Caco-2 (cell line): ENCODE results near the gene TRPM8. TPM values are rescaled to one million over a fixed set of nuclear protein-coding genes. Genes with fewer than 3 reads are reported as not detected.

Source experiments
- BruUV-seq: library from RNA; stranded (reverse); fragments of 400-500 nt; replicated peaks from 2 replicates; lab custom pipeline; 2021; lab: Mats Ljungman, UMichigan
- CTCF ChIA-PET: fragments of 300-600 bp; sonication (Branson Sonifier 250); formaldehyde crosslinking; loops from one replicate; lab custom pipeline; 2022; ENCODE audit warnings: antibody characterized with exemption; lab: Charles Lee
- POLR2A ChIA-PET: fragments of 300-600 bp; sonication (Branson Sonifier 250); formaldehyde crosslinking; loops from one replicate; lab custom pipeline; 2022; ENCODE audit warnings: antibody characterized with exemption; lab: Charles Lee
- DNase-seq, 2 experiments: peaks; one replicate each; pipeline versions ENCODE4 v3.0.0 to v3.0.0-alpha.2; 2020 to 2022
- H3K27me3 ChIP-seq: replicated peaks from 2 replicates; pipeline ENCODE4 v1.6.0; 2011; ENCODE audit warnings: low read length; ENCODE audit not compliant: control insufficient read depth, insufficient read depth
- H3K36me3 ChIP-seq: 2 replicates; pipeline ENCODE4 v1.5.1; 2011; ENCODE audit warnings: low read length; ENCODE audit not compliant: control insufficient read depth, insufficient read depth
- H3K4me1 ChIP-seq: fragments of 250-450 bp; sonication (Bioruptor Pico); 2 replicates; pipeline ENCODE4 v1.5.1; 2020; ENCODE audit warnings: mild to moderate bottlenecking
- H3K4me3 ChIP-seq: 2 replicates; pipeline ENCODE4 v1.5.1; 2011; ENCODE audit warnings: low read depth, mild to moderate bottlenecking, control low read depth, low read length
- H3K9me3 ChIP-seq: fragments of 250-450 bp; sonication (Bioruptor Pico); 2 replicates; pipeline ENCODE4 v1.5.1; 2020; ENCODE audit warnings: mild to moderate bottlenecking, moderate library complexity
- H3K27ac Mint-ChIP-seq: one replicate; pipeline ENCODE4 v1.8.0; 2022; ENCODE audit warnings: mixed read lengths; ENCODE audit not compliant: unreplicated experiment
- H3K27me3 Mint-ChIP-seq: one replicate; pipeline ENCODE4 v1.8.0; 2022; ENCODE audit warnings: mixed read lengths; ENCODE audit not compliant: insufficient read depth, unreplicated experiment
- H3K36me3 Mint-ChIP-seq: one replicate; pipeline ENCODE4 v1.8.0; 2022; ENCODE audit warnings: mild to moderate bottlenecking, mixed read lengths; ENCODE audit not compliant: insufficient read depth, unreplicated experiment
- H3K4me1 Mint-ChIP-seq: one replicate; pipeline ENCODE4 v1.8.0; 2022; ENCODE audit warnings: low read depth, mixed read lengths; ENCODE audit not compliant: unreplicated experiment
- H3K4me3 Mint-ChIP-seq: one replicate; pipeline ENCODE4 v1.8.0; 2022; ENCODE audit warnings: mild to moderate bottlenecking, moderate library complexity, mixed read lengths; ENCODE audit not compliant: unreplicated experiment
- H3K9me3 Mint-ChIP-seq: one replicate; pipeline ENCODE4 v1.8.0; 2022; ENCODE audit warnings: mixed read lengths; ENCODE audit not compliant: unreplicated experiment
- intact Hi-C: fragments of 100-400 bp; cut with micrococcal nuclease; formaldehyde crosslinking; loops from one replicate; pipeline ENCODE4 v1.10.0; 2022; ENCODE audit not compliant: unreplicated experiment
- total RNA-seq: library from RNA; stranded (reverse); gene quantifications from 2 replicates; pipeline ENCODE4 v1.2.3, GENCODE V29; 2022
- TF ChIP-seq, protein P1 (sequence below), 2 experiments: fragments of 200-600 bp in 1 of 2; IDR thresholded peaks; 1 replicate in 1 of 2; 2 replicates in 1 of 2; pipeline versions ENCODE4 v1.5.1 to v1.8.0; 2011 to 2022; ENCODE audit warnings: antibody characterized with exemption in 1 of 2, control low read depth in 1 of 2, inconsistent platforms in 1 of 2, low read depth in 1 of 2, low read length in 1 of 2, mild to moderate bottlenecking in 1 of 2, moderate library complexity in 1 of 2; ENCODE audit not compliant: insufficient read depth in 1 of 2, severe bottlenecking in 1 of 2, unreplicated experiment in 1 of 2

TRPM8 gene
- total RNA-seq, 1 experiment from 2014 or later, result not detected

DNA sequence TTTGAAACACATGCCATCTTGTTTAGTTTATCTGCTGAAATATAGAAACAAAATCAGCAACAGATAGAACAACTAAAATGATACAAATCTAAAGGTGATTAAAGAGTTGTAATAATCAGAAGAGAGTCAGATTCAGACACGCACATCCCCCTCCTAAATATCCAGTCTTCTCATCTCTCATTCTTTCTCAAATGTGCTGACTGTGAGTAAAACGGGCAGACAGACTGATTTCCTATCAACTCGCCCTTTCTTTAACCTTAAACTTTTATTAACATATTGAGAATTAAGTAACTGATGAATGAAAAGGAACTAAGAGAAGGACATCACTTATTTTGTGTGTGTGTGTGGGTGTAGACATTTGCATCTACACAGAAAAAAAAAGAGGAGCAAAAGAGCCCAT, 98.7 kb downstream of the TRPM8 start:
- H3K9me3 Mint-ChIP-seq, result no peaks in the 10 kb centered on the region
- no peaks in the 10 kb centered on the region for H3K9me3 ChIP-seq
- BruUV-seq, result no TSS peak
- no peaks in the 10 kb centered on the region for H3K4me1 ChIP-seq
- no peak for DNase-seq
- POLR2A ChIA-PET, result no interaction called here
- H3K27me3 Mint-ChIP-seq, result peaks cover 7% of the 10 kb centered on the region
- H3K36me3 ChIP-seq, result no peaks in the 10 kb centered on the region
- no peaks in the 10 kb centered on the region for H3K4me1 Mint-ChIP-seq
- no peak overlapping the region for H3K4me3 ChIP-seq
- no peaks in the 10 kb centered on the region for H3K36me3 Mint-ChIP-seq
- TF ChIP-seq, protein P1, sequence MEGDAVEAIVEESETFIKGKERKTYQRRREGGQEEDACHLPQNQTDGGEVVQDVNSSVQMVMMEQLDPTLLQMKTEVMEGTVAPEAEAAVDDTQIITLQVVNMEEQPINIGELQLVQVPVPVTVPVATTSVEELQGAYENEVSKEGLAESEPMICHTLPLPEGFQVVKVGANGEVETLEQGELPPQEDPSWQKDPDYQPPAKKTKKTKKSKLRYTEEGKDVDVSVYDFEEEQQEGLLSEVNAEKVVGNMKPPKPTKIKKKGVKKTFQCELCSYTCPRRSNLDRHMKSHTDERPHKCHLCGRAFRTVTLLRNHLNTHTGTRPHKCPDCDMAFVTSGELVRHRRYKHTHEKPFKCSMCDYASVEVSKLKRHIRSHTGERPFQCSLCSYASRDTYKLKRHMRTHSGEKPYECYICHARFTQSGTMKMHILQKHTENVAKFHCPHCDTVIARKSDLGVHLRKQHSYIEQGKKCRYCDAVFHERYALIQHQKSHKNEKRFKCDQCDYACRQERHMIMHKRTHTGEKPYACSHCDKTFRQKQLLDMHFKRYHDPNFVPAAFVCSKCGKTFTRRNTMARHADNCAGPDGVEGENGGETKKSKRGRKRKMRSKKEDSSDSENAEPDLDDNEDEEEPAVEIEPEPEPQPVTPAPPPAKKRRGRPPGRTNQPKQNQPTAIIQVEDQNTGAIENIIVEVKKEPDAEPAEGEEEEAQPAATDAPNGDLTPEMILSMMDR (IDR thresholded peaks at IDR 0.05; ENCODE audit: insufficient read depth in 1 of 2, low read depth in 1 of 2, low read length in 1 of 2, severe bottlenecking in 1 of 2, unreplicated experiment in 1 of 2), result no peak
- intact Hi-C loops, result no loop called here
- no peak overlapping the region for H3K27ac Mint-ChIP-seq
- CTCF ChIA-PET, result no interaction called here
- H3K4me3 Mint-ChIP-seq, result no peak overlapping the region
- no peaks in the 10 kb centered on the region; the same call in 1 of the 2 replicates for H3K27me3 ChIP-seq

GRCh38 chr2:234019896-234020295, 102.7 kb downstream of the TRPM8 start:
- H3K4me1 ChIP-seq, result no peaks in the 10 kb centered on the region
- no peaks in the 10 kb centered on the region for H3K9me3 ChIP-seq
- intact Hi-C loops, result no loop called here
- POLR2A ChIA-PET, result no interaction called here
- no peak overlapping the region for H3K4me3 ChIP-seq
- BruUV-seq, result no TSS peak
- Mint-ChIP-seq H3K36me3 (no peaks in the 10 kb centered on the region), H3K4me3 (no peak overlapping the region), H3K27me3 (peaks cover 5% of the 10 kb centered on the region), H3K4me1 (no peaks in the 10 kb centered on the region), H3K9me3 (no peaks in the 10 kb centered on the region), H3K27ac (no peak overlapping the region)
- no peak for DNase-seq
- CTCF ChIA-PET, result no interaction called here
- TF ChIP-seq, protein P1 (IDR thresholded peaks at IDR 0.05; ENCODE audit: insufficient read depth in 1 of 2, low read depth in 1 of 2, low read length in 1 of 2, severe bottlenecking in 1 of 2, unreplicated experiment in 1 of 2), result no peak
- H3K36me3 ChIP-seq, result no peaks in the 10 kb centered on the region
- H3K27me3 ChIP-seq, result no peaks in the 10 kb centered on the region; the same call in 1 of the 2 replicates

DNA sequence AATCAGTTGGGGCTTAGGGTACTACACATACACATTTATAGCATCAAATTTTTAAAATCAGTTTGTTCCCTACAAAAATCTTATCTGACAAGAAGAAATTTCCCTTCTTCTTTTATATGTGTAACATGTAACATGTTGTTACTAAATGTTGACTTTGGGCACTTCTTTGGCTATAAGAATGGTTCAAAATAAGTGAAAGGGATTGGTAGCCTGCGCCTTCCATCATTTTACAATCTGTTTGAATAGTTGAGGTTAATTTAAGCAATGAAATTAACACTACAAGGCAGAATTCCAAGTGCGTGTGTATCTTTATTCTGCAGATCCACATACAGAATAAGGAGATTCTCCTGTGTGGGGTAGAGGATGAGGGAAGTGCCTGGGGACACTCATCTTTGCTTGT, 103.2 kb downstream of the TRPM8 start:
- POLR2A ChIA-PET, result no interaction called here
- Histone ChIP-seq H3K4me1 (no peaks in the 10 kb centered on the region), H3K9me3 (no peaks in the 10 kb centered on the region), H3K36me3 (no peaks in the 10 kb centered on the region), H3K27me3 (no peaks in the 10 kb centered on the region; the same call in 1 of the 2 replicates), H3K4me3 (no peak overlapping the region)
- H3K4me1 Mint-ChIP-seq, result no peaks in the 10 kb centered on the region
- H3K36me3 Mint-ChIP-seq, result no peaks in the 10 kb centered on the region
- no peaks in the 10 kb centered on the region for H3K9me3 Mint-ChIP-seq
- no TSS peak for BruUV-seq
- peaks cover 4% of the 10 kb centered on the region for H3K27me3 Mint-ChIP-seq
- no peak for DNase-seq
- no peak overlapping the region for H3K27ac Mint-ChIP-seq
- CTCF ChIA-PET, result no interaction called here
- intact Hi-C loops, result no loop called here
- TF ChIP-seq, protein P1 (IDR thresholded peaks at IDR 0.05; ENCODE audit: insufficient read depth in 1 of 2, low read depth in 1 of 2, low read length in 1 of 2, severe bottlenecking in 1 of 2, unreplicated experiment in 1 of 2), result no peak
- no peak overlapping the region for H3K4me3 Mint-ChIP-seq
